MG63 (cell line): Measurements from ENCODE around the gene GIGYF1. TPM values are rescaled to one million over a fixed set of nuclear protein-coding genes. Genes with fewer than 3 reads are reported as not detected.
"Not testable (repeated sequence)": the region's sequence is repeated elsewhere in the genome, so short reads cannot be mapped to it uniquely, and the experiment has no call there.

Source experiments
- DNase-seq: peaks from one replicate; pipeline ENCODE4 v3.0.0-alpha.2; 2020
- H3K27me3 ChIP-seq: fragments of 250-450 bp; sonication (Bioruptor Pico); 2 replicates; pipeline ENCODE4 v1.5.1; 2020; ENCODE audit warnings: mild to moderate bottlenecking, moderate library complexity
- H3K36me3 ChIP-seq: fragments of 250-450 bp; sonication (Bioruptor Pico); 2 replicates; pipeline ENCODE4 v1.5.1; 2020; ENCODE audit warnings: mild to moderate bottlenecking, moderate library complexity
- H3K4me3 ChIP-seq: fragments of 250-450 bp; sonication (Bioruptor Pico); 2 replicates; pipeline ENCODE4 v1.5.1; 2020; ENCODE audit warnings: mild to moderate bottlenecking, moderate library complexity
- H3K9me3 ChIP-seq: fragments of 250-450 bp; sonication (Bioruptor Pico); 2 replicates; pipeline ENCODE4 v1.5.1; 2020; ENCODE audit warnings: mild to moderate bottlenecking, moderate library complexity
- total RNA-seq: library from RNA; depleted of rRNA; stranded (reverse); fragments of >200 nt; shearing (Covaris generic); gene quantifications from 2 replicates; pipeline ENCODE4 v1.2.3, GENCODE V29; 2014; ENCODE audit warnings: low replicate concordance

The GIGYF1 gene
- total RNA-seq, 1 experiment from 2014 or later, result 9.2 TPM

GRCh38 chr7:100667331-100668068 lies 26.6 kb downstream of the GIGYF1 start:
- Histone ChIP-seq H3K4me3 (no peak overlapping the region), H3K36me3 (no peaks in the 10 kb centered on the region), H3K9me3 (no peaks in the 10 kb centered on the region), H3K27me3 (no peaks in the 10 kb centered on the region)
- DNase-seq, result no peak

DNA sequence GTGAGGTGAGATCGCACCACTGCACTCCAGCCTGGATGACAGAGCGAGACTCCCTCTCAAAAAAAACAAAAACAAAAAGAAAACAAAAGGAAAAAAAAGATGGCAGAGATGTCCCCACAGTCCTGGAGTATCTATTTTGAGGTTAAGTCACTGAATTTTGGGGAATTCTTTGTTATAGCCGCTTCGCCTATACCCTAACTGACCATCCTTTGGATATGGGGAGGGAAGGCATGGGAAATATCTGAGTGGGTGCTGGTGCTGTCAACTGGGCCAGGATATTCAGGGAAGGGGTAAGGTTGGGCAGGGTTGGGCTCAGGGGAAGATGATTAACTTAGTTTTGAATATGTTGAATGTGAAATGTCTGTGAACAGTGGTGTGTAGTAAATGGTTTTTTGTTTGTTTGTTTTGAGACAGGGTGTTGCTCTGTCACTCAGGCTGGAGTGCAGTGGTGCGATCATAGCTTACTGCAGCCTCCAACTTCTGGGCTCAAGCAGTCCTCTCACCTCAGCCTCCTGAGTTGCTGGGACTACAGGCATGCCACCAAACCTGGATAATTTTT lies 28.8 kb downstream of the GIGYF1 start:
- Histone ChIP-seq H3K4me3 (no peak overlapping the region), H3K36me3 (no peaks in the 10 kb centered on the region), H3K27me3 (no peaks in the 10 kb centered on the region), H3K9me3 (no peaks in the 10 kb centered on the region)
- no peak for DNase-seq

- not testable (repeated sequence) for H3K9me3 ChIP-seq, H3K36me3 ChIP-seq, H3K4me3 ChIP-seq, H3K27me3 ChIP-seq
- peak; percentile 20 for DNase-seq
Measured at GRCh38 chr7:100662194-100662776, 31.8 kb downstream of the GIGYF1 start.

GRCh38 chr7:100655908-100656674 lies 38.0 kb downstream of the GIGYF1 start, which contains the start of gene ACTL6B:
Gene ACTL6B, minus strand, starts transcription at chr7:100656448. Its CDS starts 94 bp downstream, at chr7:100656354.
- Histone ChIP-seq H3K27me3 (peaks cover 2% of the 10 kb centered on the region; the same call in 1 of the 2 replicates), H3K36me3 (no peaks in the 10 kb centered on the region), H3K4me3 (no peak within 1 kb of the TSS), H3K9me3 (no peaks in the 10 kb centered on the region)
- DNase-seq, result peak; percentile 46

GRCh38 chr7:100654908-100655831 lies 38.9 kb downstream of the GIGYF1 start:
- H3K36me3 ChIP-seq, result no peaks in the 10 kb centered on the region
- peaks cover 2% of the 10 kb centered on the region; the same call in 1 of the 2 replicates for H3K27me3 ChIP-seq
- DNase-seq, result no peak
- H3K9me3 ChIP-seq, result no peaks in the 10 kb centered on the region
- no peak overlapping the region for H3K4me3 ChIP-seq

DNA sequence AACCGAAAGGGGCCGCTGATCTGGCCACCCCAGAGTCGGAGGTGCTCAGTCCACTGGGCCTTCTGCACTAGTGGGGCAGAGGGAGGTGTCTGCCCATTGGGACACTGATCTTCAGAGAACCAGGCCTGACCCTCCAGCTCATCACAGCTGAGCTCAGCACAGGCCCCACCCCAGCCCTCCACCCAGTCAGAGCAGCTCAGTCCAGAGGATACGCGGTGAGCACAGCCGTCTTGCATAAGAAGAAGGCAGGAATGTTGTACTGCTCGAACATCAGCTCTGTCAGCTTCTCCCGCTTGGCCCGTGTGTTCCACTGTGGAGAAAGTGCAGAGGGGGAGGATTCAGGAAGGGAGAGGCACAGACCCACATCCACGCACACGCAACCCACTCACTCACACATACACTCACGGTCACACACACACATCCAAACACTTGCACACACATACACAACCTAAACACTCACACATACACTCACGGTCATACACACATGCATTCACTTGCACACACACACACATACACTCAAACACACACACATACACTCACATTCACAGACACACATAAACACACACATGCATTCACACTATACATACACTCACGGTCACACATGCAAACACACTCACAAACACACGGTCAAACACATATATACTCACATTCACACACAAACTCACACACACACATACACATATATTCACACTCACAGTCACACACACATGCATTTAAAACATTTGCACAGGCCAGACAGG lies 44.1 kb downstream of the GIGYF1 start:
- H3K36me3 ChIP-seq, result no peaks in the 10 kb centered on the region
- no peak overlapping the region for H3K4me3 ChIP-seq
- H3K9me3 ChIP-seq, result no peaks in the 10 kb centered on the region
- H3K27me3 ChIP-seq, result no peaks in the 10 kb centered on the region
- no peak for DNase-seq

- no peaks in the 10 kb centered on the region for H3K36me3 ChIP-seq
- no peaks in the 10 kb centered on the region for H3K9me3 ChIP-seq
- no peaks in the 10 kb centered on the region for H3K27me3 ChIP-seq
- no peak overlapping the region for H3K4me3 ChIP-seq
- DNase-seq, result no peak
Measured at GRCh38 chr7:100642534-100642907, 51.5 kb downstream of the GIGYF1 start.

DNA sequence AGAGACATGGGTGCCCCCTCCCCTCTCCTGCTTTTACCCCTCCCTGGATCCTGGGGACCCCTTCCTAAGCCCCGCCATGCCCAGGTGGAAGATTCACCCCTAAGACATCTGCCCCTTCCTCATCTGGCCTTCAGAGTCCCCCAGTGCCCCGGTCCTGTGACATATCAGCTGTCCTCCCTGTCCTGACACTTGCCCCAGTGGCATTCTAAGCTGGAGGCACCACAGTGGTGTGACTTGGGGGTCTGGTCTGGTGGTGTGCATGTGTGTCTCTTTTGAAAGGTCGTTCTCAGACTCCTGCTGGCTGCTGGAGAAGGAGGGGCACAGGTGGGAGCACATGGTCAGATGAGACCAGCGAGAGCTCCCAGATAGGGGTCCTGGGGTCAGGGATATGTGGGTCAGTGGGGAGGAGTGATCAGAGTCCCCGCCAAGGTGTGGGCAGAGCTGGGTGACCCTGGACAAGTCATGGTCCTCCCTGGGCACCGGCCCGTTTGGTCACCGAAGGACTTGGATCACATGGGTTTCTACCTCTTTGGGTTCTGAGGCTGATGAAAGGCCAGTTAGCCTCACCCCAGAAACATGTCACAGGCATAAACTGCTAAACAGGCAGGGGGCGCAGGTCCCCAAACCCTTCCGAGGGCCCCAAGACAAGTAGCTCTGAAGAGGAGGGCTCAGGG lies 52.1 kb downstream of the GIGYF1 start:
- Histone ChIP-seq H3K36me3 (no peaks in the 10 kb centered on the region), H3K9me3 (no peaks in the 10 kb centered on the region), H3K4me3 (no peak overlapping the region), H3K27me3 (no peaks in the 10 kb centered on the region)
- DNase-seq, result no peak

DNA sequence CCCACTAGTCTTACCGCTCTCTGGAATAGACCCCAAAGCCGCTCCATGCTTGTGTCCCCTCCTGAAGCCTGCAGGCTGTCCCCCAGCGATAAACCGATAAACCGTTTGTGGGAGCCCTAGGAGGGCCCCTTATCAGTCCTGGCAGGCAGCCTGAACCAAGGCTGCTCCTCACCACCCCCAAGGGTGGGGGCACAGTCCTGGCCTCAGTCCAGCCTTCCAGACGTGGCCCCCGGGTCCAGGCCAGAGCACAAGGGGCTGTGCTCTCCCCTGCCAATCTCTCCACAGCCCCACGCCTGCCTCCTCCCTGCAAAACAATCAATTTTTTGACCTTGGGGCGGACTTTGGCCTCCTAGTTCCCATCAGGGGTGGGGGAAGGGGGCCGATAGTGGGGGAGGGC lies 52.6 kb downstream of the GIGYF1 start, which contains the start of gene TFR2:
Gene TFR2 (minus strand): TSS at position 90 of the 397 bp plus-strand sequence. CDS start 43 bp downstream, at position 47.
- Histone ChIP-seq H3K36me3 (no peaks in the 10 kb centered on the region), H3K4me3 (no peak within 1 kb of the TSS), H3K27me3 (no peaks in the 10 kb centered on the region), H3K9me3 (no peaks in the 10 kb centered on the region)
- no peak for DNase-seq

DNA sequence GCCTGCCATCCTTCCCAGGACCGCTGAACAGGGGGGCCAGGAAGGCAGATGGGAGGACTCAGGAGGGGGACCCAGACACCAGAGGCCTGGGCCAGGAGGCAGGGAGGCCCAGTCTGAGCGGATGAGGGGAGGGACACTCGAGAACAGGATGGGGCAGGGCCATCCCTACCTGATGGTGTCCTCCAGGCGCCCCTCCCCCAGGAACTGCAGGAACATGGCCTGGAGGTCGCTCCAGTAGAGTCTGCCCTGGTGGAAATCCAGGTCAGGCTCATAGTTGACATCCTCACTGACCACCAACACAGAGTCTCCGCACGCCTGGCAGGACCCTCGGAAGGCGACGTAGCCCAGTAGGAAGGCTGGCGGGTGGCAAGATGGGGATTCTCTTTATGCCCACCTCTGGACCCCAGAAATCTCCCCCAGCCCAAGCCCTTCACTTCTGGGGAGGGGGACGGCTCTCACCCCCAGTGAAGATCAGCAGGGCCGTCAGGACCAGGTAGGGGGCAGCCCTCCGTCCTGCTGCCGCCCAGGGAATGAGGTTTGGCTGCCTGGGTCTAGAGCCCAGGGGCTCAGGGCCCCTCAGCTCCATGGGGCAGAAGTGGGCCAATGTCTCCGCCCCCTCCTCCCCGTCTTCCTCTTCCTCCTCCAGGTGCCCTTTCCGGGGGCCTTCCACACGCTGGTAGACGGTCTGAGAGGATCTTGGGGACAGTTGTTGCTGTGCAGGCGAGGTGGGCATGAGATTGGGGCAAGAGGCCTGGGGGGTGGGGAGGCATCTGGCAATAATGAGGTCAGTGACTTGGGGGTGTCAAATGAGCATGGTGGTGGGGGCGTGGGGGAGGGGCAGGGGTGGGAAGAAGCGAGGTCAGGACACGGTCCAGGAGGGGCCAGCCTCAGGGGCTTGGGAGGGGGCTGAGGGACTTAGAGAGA lies 53.3 kb downstream of the GIGYF1 start:
- H3K27me3 ChIP-seq, result no peaks in the 10 kb centered on the region
- no peak for DNase-seq
- no peaks in the 10 kb centered on the region for H3K9me3 ChIP-seq
- H3K36me3 ChIP-seq, result no peaks in the 10 kb centered on the region
- no peak overlapping the region for H3K4me3 ChIP-seq

- H3K27me3 ChIP-seq, result no peaks in the 10 kb centered on the region
- no peak for DNase-seq
- H3K36me3 ChIP-seq, result no peaks in the 10 kb centered on the region
- H3K4me3 ChIP-seq, result no peak overlapping the region
- no peaks in the 10 kb centered on the region for H3K9me3 ChIP-seq
Measured at GRCh38 chr7:100639995-100640516, 54.0 kb downstream of the GIGYF1 start.

GRCh38 chr7:100632951-100633717 lies 60.9 kb downstream of the GIGYF1 start:
- Histone ChIP-seq H3K27me3 (no peaks in the 10 kb centered on the region), H3K9me3 (no peaks in the 10 kb centered on the region), H3K4me3 (peak overlapping the region; percentile 26), H3K36me3 (no peaks in the 10 kb centered on the region)
- DNase-seq, result peak; percentile 26

DNA sequence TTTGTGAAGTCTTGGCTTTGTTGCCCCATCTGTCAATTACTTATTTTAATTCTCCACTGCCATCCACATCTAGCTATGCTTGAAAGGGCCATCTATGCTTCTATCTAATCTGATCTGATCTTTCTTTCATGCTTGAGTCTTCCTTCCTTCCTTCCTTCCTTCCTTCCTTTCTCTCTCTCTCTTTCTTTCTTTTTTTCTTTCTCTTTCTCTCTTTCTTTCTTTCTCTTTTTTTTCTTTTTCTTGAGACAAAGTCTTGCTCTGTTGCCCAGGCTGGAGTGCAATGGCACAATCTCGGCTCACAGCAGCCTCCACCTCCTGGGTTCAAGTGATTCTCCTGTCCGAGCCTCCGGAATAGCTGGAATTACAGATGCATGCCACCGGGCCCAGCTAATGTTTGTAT lies 64.0 kb downstream of the GIGYF1 start:
- DNase-seq, result no peak
- H3K27me3 ChIP-seq, result no peaks in the 10 kb centered on the region

More for the DNA sequence above, 64.0 kb downstream of the GIGYF1 start:
- H3K36me3 ChIP-seq, result no peaks in the 10 kb centered on the region
- H3K9me3 ChIP-seq, result no peaks in the 10 kb centered on the region
- H3K4me3 ChIP-seq, result no peak overlapping the region
